Peyer's patch (tissue), 4 donors: Measurements from ENCODE around the gene JAZF1. TPM values are rescaled to one million over a fixed set of nuclear protein-coding genes. Genes with fewer than 3 reads are reported as not detected.

Experiments used
- DNase-seq, 3 donors: peaks; one replicate each; pipeline ENCODE4 v3.0.0-alpha.2; 2017 to 2019
- H3K27ac ChIP-seq, 4 donors: fragments of 200-600 bp; sonication (generic); one replicate each; pipeline ENCODE4 v1.5.1; 2016 to 2019
- H3K27me3 ChIP-seq, 2 donors: fragments of 200-600 bp; sonication (generic); one replicate each; pipeline ENCODE4 v1.5.1; 2019
- H3K36me3 ChIP-seq, 3 donors: fragments of 200-600 bp; sonication (generic); one replicate each; pipeline ENCODE4 v1.5.1; 2016 to 2019
- H3K4me1 ChIP-seq, 4 donors: fragments of 200-600 bp; sonication (generic); one replicate each; pipeline ENCODE4 v1.5.1; 2016 to 2019
- H3K4me3 ChIP-seq, 4 donors: fragments of 200-600 bp; sonication (generic); 1 replicate in 3 of 4; 2 replicates in 1 of 4; pipeline ENCODE4 v1.5.1; 2016 to 2019; ENCODE audit warnings: mild to moderate bottlenecking in 1 of 4
- H3K9me3 ChIP-seq, 4 donors: fragments of 200-600 bp; sonication (generic); one replicate each; pipeline ENCODE4 v1.5.1; 2016 to 2019; ENCODE audit warnings: mild to moderate bottlenecking in 1 of 4
- CTCF ChIP-seq, 6 experiments: fragments of 450-650 bp in 4 of 6; fragments of 200-600 bp in 2 of 6; sonication (generic) in 1 of 6; IDR thresholded peaks; one replicate each; pipeline ENCODE4 v1.5.1; 2017 to 2019; ENCODE audit warnings: antibody characterized with exemption in 6 of 6, mild to moderate bottlenecking in 3 of 6, moderate library complexity in 1 of 6
- POLR2A ChIP-seq, 2 donors: fragments of 450-650 bp; IDR thresholded peaks; one replicate each; pipeline ENCODE4 v1.5.1; 2017; ENCODE audit warnings: antibody characterized with exemption in 2 of 2, mild to moderate bottlenecking in 2 of 2, moderate library complexity in 2 of 2
- total RNA-seq, 4 donors: library from RNA; depleted of rRNA; stranded (reverse); fragments of >200 nt; gene quantifications; one replicate each; pipeline ENCODE4 v1.1.0, GENCODE V29; 2016

The JAZF1 gene
- total RNA-seq, 4 donors from 2014 or later, result 1.9 to 15.7 (median 2.6) TPM

- no peaks in the 10 kb centered on the region for H3K36me3 ChIP-seq
- no peak for TF ChIP-seq POLR2A (IDR thresholded peaks at IDR 0.05)
- TF ChIP-seq CTCF (IDR thresholded peaks at IDR 0.05), result no peak
- no peak for DNase-seq
- H3K27me3 ChIP-seq, result no peaks in the 10 kb centered on the region
- no peaks in the 10 kb centered on the region for H3K9me3 ChIP-seq
- no peak overlapping the region for H3K4me3 ChIP-seq
- no peak overlapping the region for H3K27ac ChIP-seq
- H3K4me1 ChIP-seq, result no peaks in the 10 kb centered on the region
Observed at GRCh38 chr7:28191184-28191583, 10.6 kb upstream of the JAZF1 start.

GRCh38 chr7:28190077-28190710 lies 9.6 kb upstream of the JAZF1 start:
- H3K36me3 ChIP-seq, result no peaks in the 10 kb centered on the region
- no peaks in the 10 kb centered on the region for H3K9me3 ChIP-seq
- no peak overlapping the region for H3K27ac ChIP-seq
- no peak overlapping the region for H3K4me3 ChIP-seq
- no peaks in the 10 kb centered on the region for H3K27me3 ChIP-seq
- no peaks in the 10 kb centered on the region for H3K4me1 ChIP-seq
- no peak for DNase-seq
- TF ChIP-seq CTCF (IDR thresholded peaks at IDR 0.05) (no peak), POLR2A (IDR thresholded peaks at IDR 0.05) (no peak)

GRCh38 chr7:28187012-28187411 lies 6.4 kb upstream of the JAZF1 start:
- Histone ChIP-seq H3K36me3 (no peaks in the 10 kb centered on the region), H3K27ac (no peak overlapping the region), H3K9me3 (no peaks in the 10 kb centered on the region), H3K4me1 (no peaks in the 10 kb centered on the region), H3K27me3 (no peaks in the 10 kb centered on the region), H3K4me3 (no peak overlapping the region)
- DNase-seq, result no peak
- no peak for TF ChIP-seq CTCF (IDR thresholded peaks at IDR 0.05)
- no peak for TF ChIP-seq POLR2A (IDR thresholded peaks at IDR 0.05)

- Histone ChIP-seq H3K36me3 (no peaks in the 10 kb centered on the region), H3K27me3 (no peaks in the 10 kb centered on the region), H3K27ac (no peak overlapping the region), H3K9me3 (no peaks in the 10 kb centered on the region), H3K4me3 (no peak overlapping the region), H3K4me1 (peaks cover 0 to 6% (median 2%) of the 10 kb centered on the region in 4 donors)
- DNase-seq, result no peak
- TF ChIP-seq POLR2A (IDR thresholded peaks at IDR 0.05) (no peak), CTCF (IDR thresholded peaks at IDR 0.05) (no peak)
Observed at GRCh38 chr7:28183627-28184026, 3.0 kb upstream of the JAZF1 start.

- Histone ChIP-seq H3K27ac (peak overlapping the region in 1 of 4 donors; percentile 32), H3K4me3 (no peak overlapping the region), H3K4me1 (peaks cover 0 to 6% (median 2%) of the 10 kb centered on the region in 4 donors), H3K36me3 (no peaks in the 10 kb centered on the region), H3K9me3 (no peaks in the 10 kb centered on the region), H3K27me3 (no peaks in the 10 kb centered on the region)
- no peak for DNase-seq
- TF ChIP-seq CTCF (IDR thresholded peaks at IDR 0.05) (no peak), POLR2A (IDR thresholded peaks at IDR 0.05) (no peak)
Observed at GRCh38 chr7:28182071-28182471, 1.5 kb upstream of the JAZF1 start.

DNA sequence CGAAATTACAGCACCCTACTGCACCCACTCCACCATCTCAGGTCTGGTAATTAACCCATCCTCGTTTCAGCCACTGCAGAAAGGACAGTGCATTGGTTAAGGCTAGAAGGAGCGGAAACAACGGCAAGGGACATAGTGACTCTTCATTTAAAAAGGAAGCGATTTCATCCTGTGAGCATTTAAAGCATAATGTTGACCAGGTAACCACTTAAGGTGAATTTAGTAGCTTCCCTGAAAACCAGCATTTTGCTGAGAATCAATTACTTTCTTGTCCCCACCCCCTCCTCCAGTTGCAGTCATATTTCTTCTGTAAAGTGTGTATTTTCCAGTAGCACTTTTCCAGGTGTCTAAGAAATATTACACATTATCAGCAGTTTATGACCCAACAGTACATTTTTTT lies 821 bp upstream of the JAZF1 start:
- Histone ChIP-seq H3K9me3 (no peaks in the 10 kb centered on the region), H3K36me3 (no peaks in the 10 kb centered on the region), H3K4me3 (no peak overlapping the region), H3K27ac (peak overlapping the region in 1 of 4 donors; percentile 91), H3K4me1 (peaks cover 0 to 9% (median 2%) of the 10 kb centered on the region in 4 donors), H3K27me3 (no peaks in the 10 kb centered on the region)
- no peak for DNase-seq
- no peak for TF ChIP-seq POLR2A (IDR thresholded peaks at IDR 0.05)
- TF ChIP-seq CTCF (IDR thresholded peaks at IDR 0.05), result no peak
